ENCODE measurements around the gene SURF4.

The SURF4 gene

DNA sequence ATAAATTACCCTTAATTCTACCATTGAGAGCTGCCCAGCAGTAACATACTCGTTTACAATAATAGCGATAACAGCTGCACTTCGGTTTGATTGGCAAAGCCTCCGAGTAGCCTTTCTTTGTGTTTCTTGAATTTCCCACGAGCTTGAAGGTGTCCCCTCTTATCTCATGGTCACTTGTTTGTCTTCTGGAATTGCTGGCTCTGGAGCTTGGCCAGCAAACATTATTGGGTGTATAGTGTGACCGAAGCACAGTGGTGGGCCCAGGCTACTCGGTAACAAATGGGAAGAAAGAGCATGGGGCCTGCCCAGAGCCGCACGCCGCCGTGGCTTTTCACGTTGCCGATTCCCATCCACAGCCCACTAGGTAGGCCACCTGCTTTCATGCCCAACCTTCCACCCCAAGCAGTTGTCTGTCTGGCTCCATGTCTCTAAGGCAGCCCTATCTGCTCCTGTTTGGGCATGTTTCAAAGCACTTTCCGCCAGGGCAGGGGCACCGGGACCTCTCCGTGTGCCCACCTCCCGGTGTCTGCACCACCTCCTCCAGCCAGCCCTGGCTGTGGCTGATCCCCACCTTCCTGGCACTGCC, 9.0 kb upstream of the SURF4 start:
- TF ChIP-seq, protein P1, sequence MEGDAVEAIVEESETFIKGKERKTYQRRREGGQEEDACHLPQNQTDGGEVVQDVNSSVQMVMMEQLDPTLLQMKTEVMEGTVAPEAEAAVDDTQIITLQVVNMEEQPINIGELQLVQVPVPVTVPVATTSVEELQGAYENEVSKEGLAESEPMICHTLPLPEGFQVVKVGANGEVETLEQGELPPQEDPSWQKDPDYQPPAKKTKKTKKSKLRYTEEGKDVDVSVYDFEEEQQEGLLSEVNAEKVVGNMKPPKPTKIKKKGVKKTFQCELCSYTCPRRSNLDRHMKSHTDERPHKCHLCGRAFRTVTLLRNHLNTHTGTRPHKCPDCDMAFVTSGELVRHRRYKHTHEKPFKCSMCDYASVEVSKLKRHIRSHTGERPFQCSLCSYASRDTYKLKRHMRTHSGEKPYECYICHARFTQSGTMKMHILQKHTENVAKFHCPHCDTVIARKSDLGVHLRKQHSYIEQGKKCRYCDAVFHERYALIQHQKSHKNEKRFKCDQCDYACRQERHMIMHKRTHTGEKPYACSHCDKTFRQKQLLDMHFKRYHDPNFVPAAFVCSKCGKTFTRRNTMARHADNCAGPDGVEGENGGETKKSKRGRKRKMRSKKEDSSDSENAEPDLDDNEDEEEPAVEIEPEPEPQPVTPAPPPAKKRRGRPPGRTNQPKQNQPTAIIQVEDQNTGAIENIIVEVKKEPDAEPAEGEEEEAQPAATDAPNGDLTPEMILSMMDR (IDR thresholded peaks at IDR 0.05; ENCODE audit: insufficient read depth, low read length): no peak
- TF ChIP-seq POLR2AphosphoS5 (IDR thresholded peaks at IDR 0.05; ENCODE audit: low read depth) (no peak), SPI1 (IDR thresholded peaks at IDR 0.05; ENCODE audit: borderline replicate concordance, low read depth) (no peak), GABPA (IDR thresholded peaks at IDR 0.05; ENCODE audit: low read depth) (no peak)
- TF ChIP-seq, protein P2, sequence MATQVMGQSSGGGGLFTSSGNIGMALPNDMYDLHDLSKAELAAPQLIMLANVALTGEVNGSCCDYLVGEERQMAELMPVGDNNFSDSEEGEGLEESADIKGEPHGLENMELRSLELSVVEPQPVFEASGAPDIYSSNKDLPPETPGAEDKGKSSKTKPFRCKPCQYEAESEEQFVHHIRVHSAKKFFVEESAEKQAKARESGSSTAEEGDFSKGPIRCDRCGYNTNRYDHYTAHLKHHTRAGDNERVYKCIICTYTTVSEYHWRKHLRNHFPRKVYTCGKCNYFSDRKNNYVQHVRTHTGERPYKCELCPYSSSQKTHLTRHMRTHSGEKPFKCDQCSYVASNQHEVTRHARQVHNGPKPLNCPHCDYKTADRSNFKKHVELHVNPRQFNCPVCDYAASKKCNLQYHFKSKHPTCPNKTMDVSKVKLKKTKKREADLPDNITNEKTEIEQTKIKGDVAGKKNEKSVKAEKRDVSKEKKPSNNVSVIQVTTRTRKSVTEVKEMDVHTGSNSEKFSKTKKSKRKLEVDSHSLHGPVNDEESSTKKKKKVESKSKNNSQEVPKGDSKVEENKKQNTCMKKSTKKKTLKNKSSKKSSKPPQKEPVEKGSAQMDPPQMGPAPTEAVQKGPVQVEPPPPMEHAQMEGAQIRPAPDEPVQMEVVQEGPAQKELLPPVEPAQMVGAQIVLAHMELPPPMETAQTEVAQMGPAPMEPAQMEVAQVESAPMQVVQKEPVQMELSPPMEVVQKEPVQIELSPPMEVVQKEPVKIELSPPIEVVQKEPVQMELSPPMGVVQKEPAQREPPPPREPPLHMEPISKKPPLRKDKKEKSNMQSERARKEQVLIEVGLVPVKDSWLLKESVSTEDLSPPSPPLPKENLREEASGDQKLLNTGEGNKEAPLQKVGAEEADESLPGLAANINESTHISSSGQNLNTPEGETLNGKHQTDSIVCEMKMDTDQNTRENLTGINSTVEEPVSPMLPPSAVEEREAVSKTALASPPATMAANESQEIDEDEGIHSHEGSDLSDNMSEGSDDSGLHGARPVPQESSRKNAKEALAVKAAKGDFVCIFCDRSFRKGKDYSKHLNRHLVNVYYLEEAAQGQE (IDR thresholded peaks at IDR 0.05; ENCODE audit: insufficient replicate concordance, low read depth): no peak
- H3K27ac ChIP-seq (replicated peaks): no peak overlapping the region
- no peak overlapping the region for H3K4me3 ChIP-seq (replicated peaks; ENCODE audit: insufficient read depth, low read length)
- DNase-seq (ENCODE audit: low read depth in 1 of 2, low spot score in 1 of 2): no peak
- no peaks in the 10 kb centered on the region for H3K27me3 ChIP-seq (ENCODE audit: insufficient read depth, poor library complexity, severe bottlenecking)

DNA sequence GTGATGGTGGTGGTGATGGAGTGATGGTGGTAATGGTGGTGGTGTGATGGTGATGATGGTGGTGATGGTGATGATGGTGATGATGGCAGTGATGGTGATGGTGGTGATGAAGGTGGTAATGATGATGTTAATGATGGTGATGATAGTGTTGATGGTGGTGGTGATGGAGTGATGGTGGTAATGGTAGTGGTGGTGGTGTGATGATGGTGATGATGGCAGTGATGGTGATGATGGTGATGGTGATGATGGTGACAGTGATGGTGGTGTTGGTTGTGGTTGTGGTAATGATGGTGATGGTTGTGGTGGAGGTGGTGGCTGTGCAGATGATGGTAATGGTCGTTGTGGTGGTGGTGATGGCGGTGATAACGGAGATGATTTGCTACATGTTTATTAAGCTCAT, 7.6 kb upstream of the SURF4 start:
- Histone ChIP-seq H3K4me3 (replicated peaks; ENCODE audit: insufficient read depth, low read length) (no peak overlapping the region), H3K27me3 (ENCODE audit: insufficient read depth, poor library complexity, severe bottlenecking) (no peaks in the 10 kb centered on the region), H3K27ac (replicated peaks) (no peak overlapping the region)
- TF ChIP-seq POLR2AphosphoS5 (IDR thresholded peaks at IDR 0.05; ENCODE audit: low read depth) (no peak), SPI1 (IDR thresholded peaks at IDR 0.05; ENCODE audit: borderline replicate concordance, low read depth) (no peak), GABPA (IDR thresholded peaks at IDR 0.05; ENCODE audit: low read depth) (no peak)
- TF ChIP-seq, protein P2 (IDR thresholded peaks at IDR 0.05; ENCODE audit: insufficient replicate concordance, low read depth): no peak
- TF ChIP-seq, protein P1 (IDR thresholded peaks at IDR 0.05; ENCODE audit: insufficient read depth, low read length): no peak
- DNase-seq (ENCODE audit: low read depth in 1 of 2, low spot score in 1 of 2): no peak

DNA sequence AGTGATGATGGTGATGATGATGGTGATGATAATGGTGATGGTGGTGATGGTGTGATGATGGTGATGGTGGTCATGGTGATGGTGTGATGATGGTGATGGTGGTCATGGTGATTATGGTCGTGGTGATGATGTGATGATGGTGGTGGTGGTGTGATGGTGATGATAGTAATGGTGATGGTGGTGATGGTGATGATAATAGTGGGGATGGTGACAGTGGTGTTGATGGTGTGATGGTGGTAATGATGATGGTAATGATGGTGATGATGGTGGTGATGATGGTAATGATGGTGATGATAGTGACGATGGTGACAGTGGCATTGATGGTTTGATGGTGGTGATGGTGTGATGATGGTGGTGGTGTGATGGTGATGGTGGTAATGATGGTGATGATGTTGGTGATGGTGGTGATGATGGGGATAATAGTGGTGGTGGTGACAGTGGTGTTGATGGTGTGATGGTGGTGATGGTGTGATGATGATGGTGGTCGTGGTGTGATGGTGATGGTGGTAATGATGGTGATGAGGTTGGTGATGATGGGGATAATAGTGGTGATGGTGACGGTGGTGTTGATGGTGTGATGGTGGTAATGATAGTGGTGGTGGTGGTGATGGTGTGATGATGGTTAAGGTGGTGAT, 6.8 kb upstream of the SURF4 start:
- no peak for DNase-seq (ENCODE audit: low read depth in 1 of 2, low spot score in 1 of 2)
- Histone ChIP-seq H3K27me3 (ENCODE audit: insufficient read depth, poor library complexity, severe bottlenecking) (no peaks in the 10 kb centered on the region), H3K4me3 (replicated peaks; ENCODE audit: insufficient read depth, low read length) (no peak overlapping the region), H3K27ac (replicated peaks) (no peak overlapping the region)
- TF ChIP-seq, protein P2 (IDR thresholded peaks at IDR 0.05; ENCODE audit: insufficient replicate concordance, low read depth): no peak
- no peak for TF ChIP-seq SPI1 (IDR thresholded peaks at IDR 0.05; ENCODE audit: borderline replicate concordance, low read depth)
- TF ChIP-seq GABPA (IDR thresholded peaks at IDR 0.05; ENCODE audit: low read depth): no peak
- TF ChIP-seq, protein P1 (IDR thresholded peaks at IDR 0.05; ENCODE audit: insufficient read depth, low read length): no peak

All from HL-60 (cell line).